ENCODE data around the gene RDM1.

Gene RDM1

GRCh38 chr17:35920229-35920628 lies 10.3 kb downstream of the RDM1 start:
- TF ChIP-seq YY1 (IDR thresholded peaks at IDR 0.05; ENCODE audit: low read depth) (no peak), CEBPB (IDR thresholded peaks at IDR 0.05) (no peak), EP300 (IDR thresholded peaks at IDR 0.05; ENCODE audit: borderline replicate concordance) (no peak), TAF1 (IDR thresholded peaks at IDR 0.05; ENCODE audit: low read depth) (no peak), TCF12 (IDR thresholded peaks at IDR 0.05; ENCODE audit: low read depth) (no peak)

GRCh38 chr17:35918665-35919064 lies 11.9 kb downstream of the RDM1 start:
- TF ChIP-seq CEBPB (IDR thresholded peaks at IDR 0.05) (no peak), TAF1 (IDR thresholded peaks at IDR 0.05; ENCODE audit: low read depth) (no peak), TCF12 (IDR thresholded peaks at IDR 0.05; ENCODE audit: low read depth) (no peak), CREB1 (IDR thresholded peaks at IDR 0.05; ENCODE audit: low read depth) (no peak), TEAD4 (IDR thresholded peaks at IDR 0.05) (no peak), RAD21 (IDR thresholded peaks at IDR 0.05; ENCODE audit: low read depth) (no peak), EP300 (IDR thresholded peaks at IDR 0.05; ENCODE audit: borderline replicate concordance) (no peak), EGR1 (IDR thresholded peaks at IDR 0.05) (no peak), ZBTB7A (IDR thresholded peaks at IDR 0.05; ENCODE audit: low read depth) (no peak)

- TF ChIP-seq CEBPB (IDR thresholded peaks at IDR 0.05): no peak
Measured at GRCh38 chr17:35917519-35918213, 12.9 kb downstream of the RDM1 start.

GRCh38 chr17:35915153-35915964 lies 15.2 kb downstream of the RDM1 start:
- no peak for TF ChIP-seq NFIC (IDR thresholded peaks at IDR 0.05)
- TF ChIP-seq CREB1 (IDR thresholded peaks at IDR 0.05; ENCODE audit: low read depth): no peak
- no peak for TF ChIP-seq REST (IDR thresholded peaks at IDR 0.05; ENCODE audit: low read depth)
- TF ChIP-seq USF1 (IDR thresholded peaks at IDR 0.05): no peak
- TF ChIP-seq RAD21 (IDR thresholded peaks at IDR 0.05; ENCODE audit: low read depth): no peak
- no peak for TF ChIP-seq MAX (IDR thresholded peaks at IDR 0.05)
- TF ChIP-seq CEBPB (IDR thresholded peaks at IDR 0.05): no peak

GRCh38 chr17:35914354-35914753 lies 16.2 kb downstream of the RDM1 start:
- TF ChIP-seq YY1 (IDR thresholded peaks at IDR 0.05; ENCODE audit: low read depth): no peak
- no peak for TF ChIP-seq FOXM1 (IDR thresholded peaks at IDR 0.05; ENCODE audit: borderline replicate concordance, low read depth)
- TF ChIP-seq ZBTB7A (IDR thresholded peaks at IDR 0.05; ENCODE audit: low read depth): no peak
- TF ChIP-seq USF1 (IDR thresholded peaks at IDR 0.05): no peak
- TF ChIP-seq MAX (IDR thresholded peaks at IDR 0.05): no peak
- no peak for TF ChIP-seq TEAD4 (IDR thresholded peaks at IDR 0.05)
- TF ChIP-seq RAD21 (IDR thresholded peaks at IDR 0.05; ENCODE audit: low read depth): no peak
- TF ChIP-seq EP300 (IDR thresholded peaks at IDR 0.05; ENCODE audit: borderline replicate concordance): no peak
- no peak for TF ChIP-seq EGR1 (IDR thresholded peaks at IDR 0.05)
- no peak for TF ChIP-seq NFIC (IDR thresholded peaks at IDR 0.05)
- TF ChIP-seq TCF12 (IDR thresholded peaks at IDR 0.05; ENCODE audit: low read depth): no peak
- no peak for TF ChIP-seq CEBPB (IDR thresholded peaks at IDR 0.05)
- no peak for TF ChIP-seq TAF1 (IDR thresholded peaks at IDR 0.05; ENCODE audit: low read depth)
- TF ChIP-seq REST (IDR thresholded peaks at IDR 0.05; ENCODE audit: low read depth): no peak
- TF ChIP-seq CREB1 (IDR thresholded peaks at IDR 0.05; ENCODE audit: low read depth): no peak

- TF ChIP-seq RAD21 (IDR thresholded peaks at IDR 0.05; ENCODE audit: low read depth): no peak
- no peak for TF ChIP-seq MAX (IDR thresholded peaks at IDR 0.05)
- TF ChIP-seq USF1 (IDR thresholded peaks at IDR 0.05): no peak
- no peak for TF ChIP-seq FOXM1 (IDR thresholded peaks at IDR 0.05; ENCODE audit: borderline replicate concordance, low read depth)
- no peak for TF ChIP-seq CEBPB (IDR thresholded peaks at IDR 0.05)
- TF ChIP-seq REST (IDR thresholded peaks at IDR 0.05; ENCODE audit: low read depth): no peak
Measured at GRCh38 chr17:35913609-35914008, 17.0 kb downstream of the RDM1 start.

Measured in Ishikawa (cell line).